Activated CD8-positive, alpha-beta memory T cell treated with anti-CD3 and anti-CD28 coated beads, Interleukin-2, amount 10 ng/mL, durations not matched to agents 7 days and 5 days (primary cell): Measurements from ENCODE around the gene KLB. TPM values are rescaled to one million over a fixed set of nuclear protein-coding genes. Genes with fewer than 3 reads are reported as not detected.
"Not testable (repeated sequence)": the region's sequence is repeated elsewhere in the genome, so short reads cannot be mapped to it uniquely, and the experiment has no call there.

Experiments
- ATAC-seq: fragments of 150-1000 bp; cut with Tn5 transposase; one replicate; pipeline ENCODE4 v1.10.0; 2021; ENCODE audit warnings: moderate library complexity
- CTCF ChIA-PET: fragments of 350-600 bp; sonication (Branson Sonifier 250); formaldehyde crosslinking; loops from one replicate; lab custom pipeline; 2021; ENCODE audit warnings: antibody characterized with exemption; lab: Charles Lee
- DNase-seq: peaks from one replicate; pipeline ENCODE4 v3.0.0-alpha.2; 2020
- H3K27ac Mint-ChIP-seq: one replicate; pipeline ENCODE4 v1.8.0; 2021; ENCODE audit warnings: mild to moderate bottlenecking, mixed read lengths
- H3K27me3 Mint-ChIP-seq: one replicate; pipeline ENCODE4 v1.8.0; 2021; ENCODE audit warnings: mixed read lengths
- H3K36me3 Mint-ChIP-seq: one replicate; pipeline ENCODE4 v1.8.0; 2021; ENCODE audit warnings: mild to moderate bottlenecking, mixed read lengths
- H3K4me1 Mint-ChIP-seq: one replicate; pipeline ENCODE4 v1.8.0; 2021; ENCODE audit warnings: mixed read lengths
- H3K4me3 Mint-ChIP-seq: one replicate; pipeline ENCODE4 v1.8.0; 2021; ENCODE audit warnings: mild to moderate bottlenecking, moderate library complexity, mixed read lengths
- H3K9me3 Mint-ChIP-seq: one replicate; pipeline ENCODE4 v1.8.0; 2022; ENCODE audit warnings: low read depth, mixed read lengths
- total RNA-seq, 2 experiments: library from RNA; stranded (reverse); gene quantifications; one replicate each; pipeline ENCODE4 v1.2.3, GENCODE V29; 2021

The KLB gene
- total RNA-seq, result not detected

GRCh38 chr4:39406763-39407583 lies at the start of gene KLB:
KLB (plus strand) TSS chr4:39406930; CDS start chr4:39406950, 20 bp downstream.
- no peak for ATAC-seq
- DNase-seq, result no peak
- Mint-ChIP-seq H3K36me3 (no peaks in the 10 kb centered on the region), H3K27me3 (peaks cover 11% of the 10 kb centered on the region), H3K9me3 (no peaks in the 10 kb centered on the region), H3K4me3 (no peak within 1 kb of the TSS), H3K4me1 (no peaks in the 10 kb centered on the region), H3K27ac (no peak within 1 kb of the TSS)
- CTCF ChIA-PET, result no interaction called here

GRCh38 chr4:39357002-39357401 lies 49.7 kb upstream of the KLB start:
- H3K4me3 Mint-ChIP-seq, result no peak overlapping the region
- no peaks in the 10 kb centered on the region for H3K9me3 Mint-ChIP-seq
- peaks cover 33% of the 10 kb centered on the region for H3K36me3 Mint-ChIP-seq
- H3K27ac Mint-ChIP-seq, result peak overlapping the region; percentile 77
- ATAC-seq (no peak), DNase-seq (no peak)
- CTCF ChIA-PET, result interaction anchor here (0.9 kb wide), 2 partner anchors 8 to 282 kb away, joined by 3 read pairs; partner anchors contain the start of gene SMIM14
- no peaks in the 10 kb centered on the region for H3K27me3 Mint-ChIP-seq
- peaks cover 56% of the 10 kb centered on the region for H3K4me1 Mint-ChIP-seq

- CTCF ChIA-PET, result not testable (repeated sequence)
These were observed 46.1 kb upstream of the KLB start for GRCh38 chr4:39360611-39361010.

DNA sequence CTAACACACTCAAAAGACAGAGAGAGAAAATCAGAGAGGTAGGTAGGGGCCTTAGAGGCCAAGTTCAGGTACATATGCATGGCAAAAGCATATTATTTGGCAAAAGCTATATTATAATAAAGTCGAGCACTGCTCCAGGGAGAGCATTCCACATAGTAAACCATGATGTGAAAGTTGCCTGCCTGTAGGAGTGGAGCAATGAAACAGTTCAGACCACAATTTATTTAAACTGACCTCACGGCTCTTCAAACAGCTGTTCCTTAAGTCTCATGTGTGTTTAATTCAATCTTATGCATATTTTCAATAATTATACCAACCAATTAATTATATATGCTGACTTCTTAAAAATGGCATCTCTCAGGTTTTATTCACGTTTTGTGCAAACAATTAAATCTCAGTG lies 43.9 kb upstream of the KLB start:
- Mint-ChIP-seq H3K9me3 (no peaks in the 10 kb centered on the region), H3K36me3 (peaks cover 31% of the 10 kb centered on the region), H3K4me3 (no peak overlapping the region), H3K4me1 (peaks cover 30% of the 10 kb centered on the region), H3K27me3 (no peaks in the 10 kb centered on the region), H3K27ac (peak overlapping the region; percentile 25)
- DNase-seq (no peak), ATAC-seq (no peak)
- CTCF ChIA-PET, result no interaction called here

More at GRCh38 chr4:39360611-39361010, 46.1 kb upstream of the KLB start:
- Mint-ChIP-seq H3K36me3 (peaks cover 29% of the 10 kb centered on the region), H3K4me1 (peaks cover 42% of the 10 kb centered on the region)
- H3K9me3 Mint-ChIP-seq, DNase-seq, ATAC-seq, H3K27ac Mint-ChIP-seq, H3K4me3 Mint-ChIP-seq, H3K27me3 Mint-ChIP-seq: not testable (repeated sequence)

- Mint-ChIP-seq H3K9me3 (no peaks in the 10 kb centered on the region), H3K4me3 (peak overlapping the region; percentile 64), H3K36me3 (peaks cover 26% of the 10 kb centered on the region), H3K27ac (peak overlapping the region; percentile 71), H3K4me1 (peaks cover 27% of the 10 kb centered on the region), H3K27me3 (no peaks in the 10 kb centered on the region)
- no peak for ATAC-seq
- CTCF ChIA-PET, result interaction anchor here (1.1 to 3.7 kb wide), 2 partner anchors 10 to 84 kb away, joined by 4 to 17 read pairs; no protein-coding TSS in a partner anchor
- no peak for DNase-seq
These were observed 42.8 kb upstream of the KLB start for GRCh38 chr4:39363773-39364393.

DNA sequence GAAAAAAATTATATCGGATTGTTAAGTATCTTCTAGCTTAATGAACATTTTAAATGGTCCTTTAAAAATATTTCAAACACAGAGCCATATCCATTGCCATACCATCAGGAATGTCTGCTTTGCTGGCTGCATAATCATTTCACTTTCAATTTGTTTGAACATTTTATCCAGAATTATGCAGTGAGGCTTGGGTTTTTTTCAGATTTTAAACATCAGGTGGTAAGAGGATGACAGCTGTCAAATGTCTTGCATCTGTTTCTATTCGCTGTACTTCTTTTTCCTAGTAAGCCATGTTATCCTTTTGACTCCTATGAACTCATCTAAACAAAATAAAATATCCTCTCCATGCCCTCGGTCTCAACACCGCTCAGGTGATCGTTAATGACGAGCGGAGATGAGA lies 41.4 kb upstream of the KLB start:
- Mint-ChIP-seq H3K9me3 (peaks cover 3% of the 10 kb centered on the region), H3K27me3 (no peaks in the 10 kb centered on the region), H3K4me1 (peaks cover 25% of the 10 kb centered on the region), H3K4me3 (peak overlapping the region; percentile 94), H3K27ac (peak overlapping the region; percentile 97), H3K36me3 (peaks cover 22% of the 10 kb centered on the region)
- no peak for DNase-seq
- CTCF ChIA-PET, result interaction anchor here (0.7 to 3.7 kb wide), 5 partner anchors 9 to 746 kb away, joined by 3 to 17 read pairs (median 4); no protein-coding TSS in a partner anchor
- no peak for ATAC-seq

DNA sequence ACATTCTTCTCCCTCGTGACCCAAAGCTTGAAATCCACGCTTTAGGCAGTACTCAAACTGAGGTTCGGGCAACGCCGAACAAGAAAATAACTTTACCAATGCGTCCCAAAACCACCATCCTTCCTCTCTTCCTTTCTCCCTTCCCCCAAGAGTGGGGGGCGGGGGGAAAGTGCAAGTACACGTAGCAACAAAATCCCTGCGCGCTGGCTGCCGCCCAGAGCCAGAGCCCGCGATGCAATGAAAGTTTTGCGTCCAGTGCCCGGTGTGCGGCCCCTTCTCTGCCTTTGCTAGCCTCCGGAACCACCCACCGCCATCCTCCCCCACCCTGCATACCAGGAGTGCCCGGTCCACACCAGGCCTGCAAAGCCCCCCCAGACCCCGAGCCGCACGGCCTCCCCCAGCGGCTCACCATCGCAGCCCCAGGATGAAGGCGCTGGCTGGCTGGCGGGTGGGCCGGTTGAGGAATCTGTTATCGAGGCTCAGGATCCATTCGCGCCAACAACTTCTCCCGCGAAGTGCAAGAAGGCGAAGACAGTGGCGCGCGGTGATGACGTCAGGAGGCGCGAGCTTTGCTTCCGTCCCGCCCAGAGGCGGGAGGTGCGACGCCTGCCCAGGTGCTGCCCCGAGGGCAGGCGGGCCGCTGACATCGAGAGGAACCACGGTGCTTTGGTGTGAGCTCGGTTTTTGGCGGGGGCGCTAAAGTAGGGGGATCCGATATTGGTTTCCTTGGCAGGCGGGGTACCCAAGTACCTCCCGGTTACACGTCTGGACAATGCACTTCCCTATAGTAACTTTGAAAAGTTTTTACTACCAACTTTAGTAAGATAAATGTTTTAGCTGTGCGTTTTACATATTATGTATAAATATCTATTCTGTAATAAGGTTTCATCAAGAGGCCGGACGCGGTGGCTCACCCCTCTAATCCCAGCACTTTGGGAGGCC lies 40.6 kb upstream of the KLB start, which contains the start of gene RFC1:
RFC1 (minus strand) TSS at position 533 of the 942 bp plus-strand sequence; CDS start at position 412, 121 bp downstream.
- Mint-ChIP-seq H3K4me3 (peak within 1 kb of the TSS; percentile 94), H3K36me3 (peaks cover 20% of the 10 kb centered on the region), H3K27me3 (no peaks in the 10 kb centered on the region), H3K27ac (peak within 1 kb of the TSS; percentile 97), H3K4me1 (peaks cover 25% of the 10 kb centered on the region), H3K9me3 (peaks cover 8% of the 10 kb centered on the region)
- peak; percentile 96 for DNase-seq
- ATAC-seq, result peak; percentile 93
- CTCF ChIA-PET, result interaction anchor here (0.6 to 3.7 kb wide), 5 partner anchors 12 to 463 kb away, joined by 3 to 17 read pairs (median 3); no protein-coding TSS in a partner anchor

DNA sequence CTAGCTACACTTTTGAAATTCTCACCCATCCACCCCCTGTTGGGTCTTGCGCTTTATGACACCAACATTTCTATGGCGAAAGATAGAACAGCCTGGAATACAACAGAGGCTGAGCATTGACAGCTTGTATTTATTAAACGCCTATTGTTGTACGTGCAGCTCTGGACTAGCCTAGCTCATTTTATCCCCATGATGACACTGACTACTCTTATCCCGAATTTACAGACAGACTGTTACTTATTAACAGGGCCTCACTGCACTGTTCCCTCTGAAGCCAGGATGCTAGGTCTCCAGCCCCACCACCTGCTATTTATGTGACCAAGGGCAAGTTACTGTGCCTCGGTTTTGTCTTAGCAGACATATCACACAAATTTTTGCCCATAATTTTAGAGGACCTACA lies 39.6 kb upstream of the KLB start:
- no peak overlapping the region for H3K4me3 Mint-ChIP-seq
- H3K27ac Mint-ChIP-seq, result peak overlapping the region; percentile 97
- H3K27me3 Mint-ChIP-seq, result no peaks in the 10 kb centered on the region

DNA sequence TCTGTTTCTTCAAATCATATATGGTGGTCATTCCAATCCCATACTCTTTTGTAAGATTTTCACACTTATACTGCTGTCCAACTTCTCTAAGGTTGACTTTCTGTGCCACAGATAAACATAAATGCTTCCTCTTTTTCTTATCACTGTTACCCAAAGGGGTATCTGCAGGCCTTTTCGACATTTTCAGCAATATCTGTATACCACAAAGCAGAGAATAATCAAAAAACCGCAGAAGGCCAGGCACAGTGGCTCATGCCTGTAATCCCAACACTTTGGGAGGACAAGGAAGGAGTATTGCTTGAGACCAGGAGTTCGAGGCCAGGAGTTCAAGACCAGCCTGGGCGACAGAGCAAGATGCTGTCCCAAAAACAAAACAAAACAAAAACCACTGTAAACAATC lies 37.4 kb upstream of the KLB start:
- peaks cover 13% of the 10 kb centered on the region for H3K36me3 Mint-ChIP-seq
- no peak overlapping the region for H3K4me3 Mint-ChIP-seq
- DNase-seq (no peak), ATAC-seq (no peak)
- CTCF ChIA-PET, result no interaction called here
- H3K27ac Mint-ChIP-seq, result no peak overlapping the region
- H3K4me1 Mint-ChIP-seq, result peaks cover 9% of the 10 kb centered on the region
- peaks cover 23% of the 10 kb centered on the region for H3K9me3 Mint-ChIP-seq
- H3K27me3 Mint-ChIP-seq, result no peaks in the 10 kb centered on the region

More for the DNA sequence above, 39.6 kb upstream of the KLB start:
- no peak for DNase-seq
- CTCF ChIA-PET, result interaction anchor here (0.6 kb wide), 1 partner anchor 84 kb away, joined by 3 read pairs; no protein-coding TSS in a partner anchor
- no peak for ATAC-seq
- Mint-ChIP-seq H3K36me3 (peaks cover 13% of the 10 kb centered on the region), H3K4me1 (peaks cover 19% of the 10 kb centered on the region), H3K9me3 (peaks cover 18% of the 10 kb centered on the region)

DNA sequence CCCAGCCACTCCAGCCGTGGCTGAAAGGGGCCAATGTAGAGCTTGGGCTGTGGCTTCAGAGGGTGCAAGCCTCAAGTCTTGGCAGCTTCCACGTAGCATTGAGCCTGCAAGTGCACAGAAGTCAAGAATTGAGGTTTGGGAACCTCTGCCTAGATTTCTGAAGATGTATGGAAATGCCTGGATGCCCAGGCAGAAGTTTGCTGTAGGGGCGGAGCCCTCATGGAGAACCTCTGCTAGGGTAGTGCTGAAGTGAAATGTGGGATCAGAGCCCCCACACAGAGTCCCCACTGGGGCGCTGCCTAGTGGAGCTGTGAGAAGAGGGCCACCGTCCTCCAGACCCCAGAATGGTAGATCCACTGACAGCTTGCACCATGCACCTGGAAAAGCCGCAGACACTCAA lies 35.5 kb upstream of the KLB start:
- H3K4me1 Mint-ChIP-seq, H3K4me3 Mint-ChIP-seq, H3K27me3 Mint-ChIP-seq, H3K27ac Mint-ChIP-seq, ATAC-seq, DNase-seq, CTCF ChIA-PET: not testable (repeated sequence)
- Mint-ChIP-seq H3K9me3 (peaks cover 23% of the 10 kb centered on the region), H3K36me3 (peaks cover 10% of the 10 kb centered on the region)

GRCh38 chr4:39375478-39375877 lies 31.3 kb upstream of the KLB start:
- H3K27me3 Mint-ChIP-seq, result peaks cover 41% of the 10 kb centered on the region
- H3K4me3 Mint-ChIP-seq, result no peak overlapping the region
- H3K27ac Mint-ChIP-seq, result no peak overlapping the region
- CTCF ChIA-PET, result no interaction called here
- H3K4me1 Mint-ChIP-seq, result no peaks in the 10 kb centered on the region
- ATAC-seq (no peak), DNase-seq (no peak)
- H3K9me3 Mint-ChIP-seq, result peaks cover 21% of the 10 kb centered on the region
- peaks cover 6% of the 10 kb centered on the region for H3K36me3 Mint-ChIP-seq

DNA sequence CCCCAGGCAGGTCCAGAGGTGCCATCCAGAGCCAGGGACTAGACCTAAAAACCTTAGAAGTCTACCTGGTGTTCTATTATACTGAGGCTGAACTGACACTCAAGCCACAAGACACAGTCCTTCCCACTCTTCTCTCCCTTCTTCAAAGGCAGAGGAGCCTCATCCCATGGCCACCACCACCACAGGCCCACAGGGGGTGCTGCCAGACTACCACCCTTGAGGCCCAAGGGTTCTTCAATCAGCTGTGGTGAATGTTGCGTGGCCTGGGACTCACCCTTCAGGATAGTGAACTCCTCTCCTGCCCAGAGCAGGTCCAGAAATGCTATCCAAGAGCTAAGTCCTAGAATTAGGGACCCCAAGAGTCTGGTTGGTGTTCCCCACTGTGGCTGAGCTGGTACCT lies 23.0 kb upstream of the KLB start:
- H3K36me3 Mint-ChIP-seq, result peaks cover 2% of the 10 kb centered on the region
- H3K27me3 Mint-ChIP-seq, result peaks cover 31% of the 10 kb centered on the region
- DNase-seq, result no peak
- no peak overlapping the region for H3K27ac Mint-ChIP-seq
- H3K4me1 Mint-ChIP-seq, result no peaks in the 10 kb centered on the region
- ATAC-seq, result no peak
- H3K4me3 Mint-ChIP-seq, result no peak overlapping the region
- CTCF ChIA-PET, result interaction anchor here (1.1 kb wide), 1 partner anchor 14 kb away, joined by 3 read pairs; no protein-coding TSS in a partner anchor
- H3K9me3 Mint-ChIP-seq, result peaks cover 3% of the 10 kb centered on the region
